GM23248 (cell line): ENCODE measurements around the gene DYRK1A. TPM values are rescaled to one million over a fixed set of nuclear protein-coding genes. Genes with fewer than 3 reads are reported as not detected.
A peak's percentile ranks its signal among the peaks of the same experiment; 100 is the strongest.

Experiments
- DNase-seq: peaks from one replicate; pipeline ENCODE4 v3.0.0-alpha.2; 2015
- H2AFZ ChIP-seq: fragments of 200-600 bp; sonication (generic); 2 replicates; pipeline ENCODE4 v1.6.1; 2016; ENCODE audit warnings: antibody characterized with exemption
- H3F3A ChIP-seq: fragments of 200-600 bp; sonication (generic); 2 replicates; pipeline ENCODE4 v1.6.1; 2016; ENCODE audit warnings: mild to moderate bottlenecking, antibody characterized with exemption, mixed run types; ENCODE audit not compliant: insufficient read depth
- H3K27ac ChIP-seq: fragments of 200-600 bp; sonication (generic); 2 replicates; pipeline ENCODE4 v1.5.1; 2016; ENCODE audit warnings: mild to moderate bottlenecking
- H3K27me3 ChIP-seq: fragments of 200-600 bp; sonication (generic); replicated peaks from 2 replicates; pipeline ENCODE4 v1.6.1; 2016; ENCODE audit warnings: mild to moderate bottlenecking; ENCODE audit not compliant: insufficient read depth
- H3K36me3 ChIP-seq: fragments of 200-600 bp; sonication (generic); 2 replicates; pipeline ENCODE4 v1.6.1; 2016; ENCODE audit warnings: low read depth, mild to moderate bottlenecking
- H3K4me1 ChIP-seq: fragments of 200-600 bp; sonication (generic); 2 replicates; pipeline ENCODE4 v1.6.1; 2016; ENCODE audit warnings: mild to moderate bottlenecking; ENCODE audit not compliant: insufficient read depth
- H3K4me2 ChIP-seq: fragments of 200-600 bp; sonication (generic); one replicate; pipeline ENCODE4 v1.6.1; 2016; ENCODE audit warnings: mild to moderate bottlenecking; ENCODE audit not compliant: unreplicated experiment
- H3K4me3 ChIP-seq: fragments of 200-600 bp; sonication (generic); 2 replicates; pipeline ENCODE4 v1.5.1; 2016; ENCODE audit warnings: mild to moderate bottlenecking
- H3K79me2 ChIP-seq: fragments of 200-600 bp; sonication (generic); 2 replicates; pipeline ENCODE4 v1.6.1; 2016; ENCODE audit warnings: mild to moderate bottlenecking; ENCODE audit not compliant: insufficient read depth
- H3K9ac ChIP-seq: fragments of 200-600 bp; sonication (generic); 2 replicates; pipeline ENCODE4 v1.6.1; 2016; ENCODE audit warnings: mild to moderate bottlenecking
- H3K9me2 ChIP-seq: fragments of 200-600 bp; sonication (generic); 2 replicates; pipeline ENCODE4 v1.6.1; 2016; ENCODE audit warnings: mixed run types, mild to moderate bottlenecking, moderate library complexity; ENCODE audit not compliant: insufficient read depth
- H3K9me3 ChIP-seq: fragments of 200-600 bp; sonication (generic); one replicate; pipeline ENCODE4 v1.6.1; 2017; ENCODE audit warnings: low read depth
- H4K20me1 ChIP-seq: fragments of 200-600 bp; sonication (generic); 2 replicates; pipeline ENCODE4 v1.6.0; 2016; ENCODE audit not compliant: insufficient read depth
- EZH2 ChIP-seq: fragments of 200-600 bp; sonication (generic); IDR thresholded peaks from 2 replicates; pipeline ENCODE4 v1.6.1; 2018; ENCODE audit warnings: antibody characterized with exemption, mild to moderate bottlenecking; ENCODE audit not compliant: insufficient read depth, poor library complexity, severe bottlenecking
- EZH2phosphoT487 ChIP-seq: fragments of 200-600 bp; sonication (generic); IDR thresholded peaks from 2 replicates; pipeline ENCODE4 v1.6.1; 2018; ENCODE audit warnings: antibody characterized with exemption, moderate library complexity, mild to moderate bottlenecking, low read depth; ENCODE audit not compliant: insufficient read depth
- WGBS, 2 experiments: methylation state at CpG; one replicate each; pipeline ENCODE4 v1.1.6; 2015 to 2017; ENCODE audit warnings: low lambda C conversion rate in 2 of 2, low coverage in 1 of 2; ENCODE audit errors: missing lambda C conversion rate in 2 of 2; 5-methylcytosine and 5-hydroxymethylcytosine counted together
- in situ Hi-C: fragments of 300-500 bp; cut with MboI; formaldehyde crosslinking; loops from 2 replicates; pipeline ENCODE4 v1.15.0; 2020
- polyA plus RNA-seq: library from polyadenylated mRNA; unstranded; fragments of >200 nt; fragmentation: Nextera tagmentation; extraction: Ambion mirVana; gene quantifications from 2 replicates; pipeline ENCODE4 v1.2.1, GENCODE V29; 2016
- total RNA-seq: library from RNA; depleted of rRNA; stranded (reverse); fragments of >200 nt; shearing (Covaris generic); gene quantifications from 2 replicates; pipeline ENCODE4 v1.2.3, GENCODE V29; 2014

Gene DYRK1A
- total and polyA plus RNA-seq, 2 experiments from 2014 or later: 2.5 to 41.3 TPM

- no peak overlapping the region for H2AFZ ChIP-seq
- H3K27ac ChIP-seq: no peak overlapping the region
- H3K4me1 ChIP-seq: peaks cover 25% of the 10 kb centered on the region
- H3F3A ChIP-seq: peaks cover 19% of the 10 kb centered on the region
- no peaks in the 10 kb centered on the region for H3K27me3 ChIP-seq
- peaks cover 15% of the 10 kb centered on the region; the same call in 1 of the 2 replicates for H4K20me1 ChIP-seq
- WGBS, 2 experiments: 88 to 91% methylated on average over 5 of the region's 5 CpGs
- no peaks in the 10 kb centered on the region for H3K9me3 ChIP-seq
- H3K4me2 ChIP-seq: no peak overlapping the region
- in situ Hi-C loops: no loop called here
- H3K4me3 ChIP-seq: no peak overlapping the region
- TF ChIP-seq EZH2phosphoT487: no peak
- no peak for TF ChIP-seq EZH2
- H3K36me3 ChIP-seq: peaks cover 11% of the 10 kb centered on the region
- no peak overlapping the region for H3K9ac ChIP-seq
- H3K79me2 ChIP-seq: peaks cover 100% of the 10 kb centered on the region
- no peaks in the 10 kb centered on the region for H3K9me2 ChIP-seq
- no peak for DNase-seq
Observed at GRCh38 chr21:37432710-37433455, 66.3 kb downstream of the DYRK1A start.

GRCh38 chr21:37433456-37433840 is 66.9 kb downstream of the DYRK1A start:
- Histone ChIP-seq H3K27ac (no peak overlapping the region), H3K4me2 (no peak overlapping the region), H3K4me3 (no peak overlapping the region), H3K4me1 (peaks cover 31% of the 10 kb centered on the region), H3K9me2 (no peaks in the 10 kb centered on the region), H3F3A (peaks cover 25% of the 10 kb centered on the region), H4K20me1 (peaks cover 20% of the 10 kb centered on the region; the same call in 1 of the 2 replicates), H3K27me3 (no peaks in the 10 kb centered on the region), H2AFZ (no peak overlapping the region), H3K36me3 (peaks cover 11% of the 10 kb centered on the region), H3K9ac (no peak overlapping the region), H3K79me2 (peaks cover 100% of the 10 kb centered on the region), H3K9me3 (no peaks in the 10 kb centered on the region)
- TF ChIP-seq EZH2: no peak
- no peak for TF ChIP-seq EZH2phosphoT487
- in situ Hi-C loops: no loop called here
- WGBS, 2 experiments: 97 to 99% methylated on average over 5 of the region's 5 CpGs
- no peak for DNase-seq

GRCh38 chr21:37435120-37435519 is 68.5 kb downstream of the DYRK1A start:
- Histone ChIP-seq H3K36me3 (peaks cover 4% of the 10 kb centered on the region; the same call in 1 of the 2 replicates), H3K27ac (peak overlapping the region; percentile 25; the same call in 1 of the 2 replicates), H3F3A (peaks cover 38% of the 10 kb centered on the region), H2AFZ (no peak overlapping the region), H3K4me3 (peak overlapping the region; percentile 12; the same call in 1 of the 2 replicates), H3K9me2 (no peaks in the 10 kb centered on the region), H3K79me2 (peaks cover 100% of the 10 kb centered on the region), H3K27me3 (no peaks in the 10 kb centered on the region), H3K4me1 (peaks cover 35% of the 10 kb centered on the region), H3K9ac (no peak overlapping the region), H3K9me3 (no peaks in the 10 kb centered on the region), H4K20me1 (peaks cover 24% of the 10 kb centered on the region; the same call in 1 of the 2 replicates), H3K4me2 (peak overlapping the region; percentile 26)
- WGBS, 2 experiments: 11 to 16% methylated on average over 6 of the region's 6 CpGs
- DNase-seq: peak; percentile 85
- in situ Hi-C loops: no loop called here
- TF ChIP-seq EZH2phosphoT487 (no peak), EZH2 (no peak)

GRCh38 chr21:37435711-37436110 is 69.1 kb downstream of the DYRK1A start:
- DNase-seq: no peak
- Histone ChIP-seq H3K4me3 (peak overlapping the region; percentile 12; the same call in 1 of the 2 replicates), H3K9me2 (no peaks in the 10 kb centered on the region), H3K4me2 (peak overlapping the region; percentile 26), H3K4me1 (peaks cover 35% of the 10 kb centered on the region), H3K9me3 (no peaks in the 10 kb centered on the region), H3K9ac (no peak overlapping the region), H3F3A (peaks cover 38% of the 10 kb centered on the region), H3K27ac (peak overlapping the region; percentile 25; the same call in 1 of the 2 replicates), H3K27me3 (no peaks in the 10 kb centered on the region), H2AFZ (no peak overlapping the region), H4K20me1 (peaks cover 25% of the 10 kb centered on the region; the same call in 1 of the 2 replicates), H3K36me3 (peaks cover 4% of the 10 kb centered on the region; the same call in 1 of the 2 replicates), H3K79me2 (peaks cover 100% of the 10 kb centered on the region)
- 22 to 23% methylated on average over 3 of the region's 3 CpGs for WGBS, 2 experiments
- no peak for TF ChIP-seq EZH2phosphoT487
- TF ChIP-seq EZH2: no peak
- in situ Hi-C loops: no loop called here
